ENCODE results near the gene NTNG1.
"Not testable (repeated sequence)": the region's sequence is repeated elsewhere in the genome, so short reads cannot be mapped to it uniquely, and the experiment has no call there.

The NTNG1 gene

DNA sequence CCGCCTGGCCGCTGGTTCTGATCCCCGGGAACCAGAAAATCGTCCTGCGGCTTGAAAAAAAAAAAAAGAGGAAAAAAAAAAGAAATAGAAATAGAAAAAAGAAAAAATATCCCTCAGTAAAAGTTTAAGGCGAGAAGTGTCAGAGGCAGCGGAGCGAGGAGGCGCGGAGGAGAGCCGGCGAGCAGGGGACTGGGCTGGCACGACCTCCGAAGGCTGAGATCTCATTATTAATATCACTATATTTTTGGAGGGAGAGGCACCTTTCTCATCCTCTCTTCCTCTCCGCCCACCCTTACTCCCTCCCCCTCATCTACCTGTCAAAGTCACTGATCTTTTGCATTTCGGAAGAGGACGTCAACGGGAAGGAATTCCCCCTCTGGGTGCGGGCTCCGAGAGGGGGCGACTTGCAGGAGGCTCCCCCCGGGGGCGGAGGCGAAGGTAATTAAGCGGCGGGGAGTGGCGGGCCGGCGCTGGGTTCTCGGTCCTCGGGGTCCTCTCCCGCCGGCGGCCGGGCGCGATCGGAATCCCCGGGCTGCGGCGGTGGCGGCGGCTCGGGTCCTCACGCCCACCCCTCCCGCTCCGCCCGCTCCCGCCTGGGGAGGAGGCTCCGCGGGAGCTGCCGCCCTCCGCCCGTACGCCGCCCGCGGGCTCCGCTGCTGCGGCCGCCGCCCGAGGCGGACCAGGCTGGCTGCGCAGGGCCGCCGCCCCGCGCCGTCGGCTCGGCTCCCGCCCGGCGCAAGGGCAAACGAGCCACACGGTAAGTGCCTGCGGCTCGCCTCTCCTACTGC is at the start of gene NTNG1:
TSS of gene NTNG1 (plus strand) at position 337 of the 788 bp plus-strand sequence.
- DNase-seq (ENCODE audit: low spot score) = peak; percentile 71

DNA sequence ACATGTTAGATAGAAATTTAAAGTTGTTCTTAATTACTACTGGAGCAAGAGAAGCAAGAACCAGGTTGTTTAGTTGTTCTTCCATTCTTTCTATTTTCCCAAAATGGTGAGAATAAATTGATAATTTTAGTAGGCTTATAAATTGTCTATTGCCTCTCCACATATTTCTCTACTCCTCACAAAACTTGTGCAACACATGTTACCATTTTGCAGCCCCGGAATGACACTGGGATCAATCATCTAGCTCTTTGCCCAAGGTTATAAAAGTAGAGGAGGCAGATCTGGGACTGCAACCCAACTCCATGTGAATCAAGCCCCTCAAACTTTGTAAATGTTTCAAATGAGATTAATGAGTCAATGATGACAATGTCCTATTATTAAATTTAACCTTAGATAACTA is 49.4 kb upstream of the NTNG1 start:
- DNase-seq (ENCODE audit: low spot score) = no peak

DNA sequence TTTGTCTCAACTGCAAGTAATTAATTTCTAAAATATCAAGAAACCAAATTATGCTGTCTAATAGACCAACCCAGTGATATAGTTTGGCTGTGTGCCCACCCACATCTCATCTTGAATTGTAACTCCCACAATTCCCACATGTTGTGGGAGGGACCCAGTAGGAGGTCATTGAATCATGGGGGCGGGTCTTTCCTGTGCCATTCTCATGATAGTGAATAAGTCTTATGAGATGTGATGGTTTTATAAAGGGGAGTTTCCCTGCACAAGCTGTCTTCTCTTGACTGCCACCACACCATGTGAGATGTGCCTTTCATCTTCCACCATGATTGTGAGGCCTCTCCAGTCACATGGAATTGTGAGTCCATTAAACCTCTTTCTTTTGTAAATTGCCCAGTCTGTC is 47.4 kb upstream of the NTNG1 start:
- DNase-seq (ENCODE audit: low spot score) = not testable (repeated sequence)

DNA sequence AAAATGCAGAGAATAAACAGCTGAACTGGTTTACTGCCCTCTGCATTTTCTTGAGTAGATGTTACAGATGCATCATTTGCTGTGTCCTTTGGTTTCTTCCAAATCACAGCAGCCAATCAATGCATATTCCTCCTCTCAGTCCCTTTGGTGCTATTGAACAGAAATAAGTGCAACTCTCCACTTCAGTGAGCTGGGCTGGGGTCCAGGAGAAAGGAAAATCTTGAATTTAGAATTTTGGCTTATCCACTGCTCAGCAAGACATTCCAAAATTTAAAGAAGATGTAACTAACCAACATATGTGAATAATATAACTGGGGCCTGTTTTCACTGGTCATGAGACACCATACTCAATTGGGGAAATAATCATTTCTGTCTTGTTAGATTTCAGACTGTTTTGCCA is 45.2 kb upstream of the NTNG1 start:
- no peak for DNase-seq (ENCODE audit: low spot score)

DNA sequence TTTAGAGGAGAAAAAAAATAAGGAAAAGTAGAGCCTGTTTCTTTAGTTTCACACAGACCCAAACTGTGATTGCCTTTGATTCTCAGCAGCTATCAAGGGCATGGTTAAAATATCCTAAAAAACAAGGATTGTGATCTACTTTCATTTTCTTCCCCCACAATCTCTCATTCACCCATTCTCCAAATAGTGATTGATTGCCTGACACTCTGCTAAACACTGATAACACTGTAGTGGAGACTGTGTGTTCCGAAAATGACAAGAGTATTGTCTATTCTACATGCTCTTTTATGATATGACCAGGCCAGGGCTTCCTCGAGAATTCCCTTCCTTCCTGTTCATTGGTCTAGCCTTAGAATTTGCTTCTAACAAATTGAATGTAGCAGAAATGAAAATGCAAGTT is 44.1 kb upstream of the NTNG1 start:
- no peak for DNase-seq (ENCODE audit: low spot score)

DNA sequence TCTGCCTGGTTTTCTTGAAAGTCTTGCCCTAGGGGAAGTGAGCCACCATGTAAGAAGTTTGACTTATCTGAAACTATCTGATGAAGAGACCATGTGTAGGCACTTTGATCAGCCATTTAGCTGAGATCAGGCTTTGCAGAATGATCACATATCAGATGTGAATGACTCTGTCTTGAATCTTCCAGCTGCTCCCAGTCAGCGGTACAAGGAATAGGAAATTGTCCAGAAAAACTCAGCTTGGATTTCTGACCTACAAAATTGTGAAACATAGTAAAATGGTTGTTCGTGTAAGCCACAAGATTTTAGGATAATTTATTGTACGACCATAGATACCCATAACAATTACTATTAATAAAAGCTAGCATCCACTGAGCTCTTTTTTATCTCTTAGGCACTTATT is 41.9 kb upstream of the NTNG1 start:
- DNase-seq (ENCODE audit: low spot score) = no peak

DNA sequence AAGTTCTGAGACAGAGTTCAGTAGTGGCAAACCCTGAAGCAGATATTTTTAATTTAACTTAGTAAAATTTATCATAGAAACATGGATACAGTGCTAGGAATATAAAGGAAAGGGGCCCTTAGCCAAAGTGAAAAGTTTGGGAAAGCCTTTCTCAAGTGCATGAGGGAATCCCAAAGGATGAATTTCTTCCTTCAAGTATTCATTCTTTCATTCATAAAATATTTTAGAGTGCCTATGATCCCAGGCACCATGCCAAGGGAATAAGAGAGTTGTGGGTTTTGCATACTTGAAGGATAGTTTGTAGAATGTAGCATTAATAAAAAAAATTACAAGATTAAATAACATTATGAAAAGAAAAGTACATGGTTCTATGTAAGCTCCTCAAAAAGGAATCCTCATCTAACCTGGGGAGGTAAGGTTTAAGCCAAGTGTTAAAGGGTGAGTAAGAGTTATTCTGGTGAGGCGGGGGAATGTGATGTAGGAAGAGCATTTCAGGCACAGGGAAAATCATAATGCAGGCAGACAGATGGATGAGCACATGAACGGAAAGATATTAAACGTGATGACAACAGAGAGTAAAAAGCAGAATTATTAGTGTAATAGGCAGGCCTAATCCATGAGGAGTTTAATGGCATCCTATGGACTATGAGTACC is 40.4 kb upstream of the NTNG1 start:
- DNase-seq (ENCODE audit: low spot score) = no peak

DNA sequence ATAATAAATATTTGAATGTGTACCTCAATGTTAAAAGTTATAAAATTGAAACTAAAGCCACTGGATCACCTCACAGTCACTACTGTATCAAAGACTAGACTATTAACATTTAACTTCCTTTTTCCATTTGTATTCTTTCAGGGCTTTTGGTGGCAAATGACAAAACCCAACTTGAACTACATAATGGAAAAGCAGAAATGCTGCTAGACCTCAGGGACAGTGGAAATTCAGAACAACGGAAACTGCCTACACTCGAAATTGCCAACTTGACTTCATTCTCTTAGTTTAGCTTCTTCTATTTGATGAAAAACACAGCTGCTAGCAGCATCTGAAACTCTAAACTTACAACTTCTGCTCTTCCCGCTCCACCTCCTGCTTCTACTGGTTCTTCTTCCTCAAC is 34.9 kb upstream of the NTNG1 start:
- DNase-seq (ENCODE audit: low spot score) = no peak

DNA sequence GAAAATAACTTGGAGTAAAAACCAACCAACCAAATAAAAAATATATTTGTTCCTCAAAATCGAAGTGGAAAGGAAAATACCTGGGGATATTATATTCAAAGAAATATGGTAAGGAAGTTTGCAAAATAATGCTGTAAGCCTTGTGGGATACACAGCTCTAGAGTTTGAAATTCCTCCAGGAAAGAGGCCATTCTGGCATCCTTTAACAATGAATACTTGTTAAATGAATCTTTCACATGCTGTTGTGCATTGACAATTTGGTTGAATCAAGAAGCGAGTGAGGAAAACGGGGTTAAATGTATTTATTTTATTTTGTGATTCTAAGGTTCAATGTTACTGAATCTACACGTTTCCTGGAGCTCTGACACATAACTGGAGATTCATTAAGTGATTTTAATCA is 30.5 kb upstream of the NTNG1 start:
- DNase-seq (ENCODE audit: low spot score) = no peak

DNA sequence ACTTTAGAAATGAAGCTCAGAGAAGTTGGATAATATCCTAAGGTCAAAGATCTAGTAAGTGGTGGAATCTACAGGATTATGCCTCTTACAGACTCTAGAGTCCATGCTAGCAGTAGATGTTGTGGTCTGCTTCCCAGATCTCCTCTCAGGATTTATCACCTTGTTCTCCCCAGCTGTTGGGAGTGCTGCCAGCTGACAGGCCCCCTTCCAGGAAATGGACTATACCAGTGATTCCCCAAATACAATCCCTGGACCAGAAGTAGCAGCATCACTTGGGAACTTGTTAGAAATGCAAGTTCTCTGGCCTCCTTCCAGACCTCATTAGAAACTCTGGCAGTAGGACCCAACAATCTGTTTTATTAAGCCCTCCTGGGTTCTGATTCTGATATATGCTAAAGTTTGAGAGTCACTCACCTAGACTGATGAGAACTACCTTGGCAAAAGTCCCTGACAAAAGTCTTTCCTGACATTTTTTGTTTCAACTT is 24.5 kb upstream of the NTNG1 start:
- DNase-seq (ENCODE audit: low spot score) = no peak

DNA sequence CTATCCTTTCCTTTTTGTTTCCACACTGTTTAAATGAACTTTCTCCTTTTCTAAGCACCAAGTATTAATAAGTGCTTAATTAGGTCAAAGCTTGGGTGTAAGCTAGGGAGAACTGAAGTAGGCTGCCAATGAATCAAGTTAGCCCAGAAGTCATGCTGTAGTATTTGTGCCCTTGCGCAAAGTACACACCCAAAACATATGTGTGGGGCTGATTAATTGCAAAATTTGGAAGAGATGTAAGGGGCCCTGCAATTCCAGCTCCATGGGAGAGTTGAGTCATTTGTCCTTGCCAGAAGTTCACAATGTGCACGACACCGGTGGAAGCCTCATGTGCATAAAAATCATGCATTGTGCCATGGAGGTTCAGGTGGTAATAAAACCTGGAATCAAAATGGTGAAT is 18.6 kb upstream of the NTNG1 start:
- DNase-seq (ENCODE audit: low spot score) = no peak

DNA sequence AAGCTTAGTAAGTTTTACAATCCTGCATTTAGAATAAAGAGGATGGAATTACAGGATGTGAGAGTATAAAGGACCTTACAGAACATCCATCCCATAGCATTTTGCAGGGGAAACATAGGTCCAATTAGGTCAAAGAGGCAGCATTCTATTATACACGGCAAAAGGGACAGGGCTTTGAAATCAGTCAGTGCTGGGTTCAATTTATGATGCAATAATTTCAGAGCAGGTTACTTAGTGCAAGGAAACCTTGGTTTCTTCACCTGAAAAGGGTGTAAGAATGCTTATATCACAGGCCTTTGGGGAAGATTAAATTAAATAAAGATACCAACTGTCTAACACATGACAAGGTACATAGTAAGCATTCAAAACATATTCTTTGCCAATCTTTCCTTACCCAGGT is 17.1 kb upstream of the NTNG1 start:
- DNase-seq (ENCODE audit: low spot score) = no peak

DNA sequence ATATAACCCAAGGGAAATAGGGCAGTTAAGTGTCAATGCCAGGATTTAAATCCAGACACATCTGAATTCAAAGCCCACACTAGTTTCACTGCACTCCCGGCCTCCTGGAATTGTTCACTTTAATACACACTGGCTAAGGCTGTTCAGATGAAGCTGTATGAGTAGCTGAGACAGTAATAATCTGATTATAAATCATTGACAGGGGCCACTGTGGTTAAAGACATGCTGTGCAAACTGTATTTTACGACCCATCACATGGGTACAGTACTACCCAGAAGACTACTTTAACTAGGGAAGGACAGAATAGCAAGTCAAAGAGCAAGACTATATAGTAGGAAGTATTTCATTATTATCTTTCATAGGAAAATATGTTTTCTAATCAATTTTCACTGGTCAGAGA is 16.1 kb upstream of the NTNG1 start:
- no peak for DNase-seq (ENCODE audit: low spot score)

DNA sequence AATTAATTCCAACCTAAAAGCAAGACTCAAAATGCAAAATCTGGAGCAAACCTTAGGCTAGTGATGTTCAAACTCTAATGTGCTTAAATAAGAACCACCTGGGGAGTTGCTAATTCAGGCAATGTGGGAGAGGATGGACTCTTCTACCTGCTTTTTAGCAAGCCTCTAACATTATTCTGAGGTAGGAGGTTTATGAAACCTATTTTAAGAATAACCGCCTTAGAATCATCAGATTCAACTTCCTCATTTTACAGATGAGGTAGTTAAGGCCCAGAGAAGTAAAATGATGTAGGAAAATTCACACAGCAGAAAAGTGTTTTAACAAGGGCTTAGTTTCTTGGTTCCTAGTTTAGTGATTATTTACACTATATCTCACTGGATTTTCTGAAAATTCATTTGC is 8.6 kb upstream of the NTNG1 start:
- no peak for DNase-seq (ENCODE audit: low spot score)

DNA sequence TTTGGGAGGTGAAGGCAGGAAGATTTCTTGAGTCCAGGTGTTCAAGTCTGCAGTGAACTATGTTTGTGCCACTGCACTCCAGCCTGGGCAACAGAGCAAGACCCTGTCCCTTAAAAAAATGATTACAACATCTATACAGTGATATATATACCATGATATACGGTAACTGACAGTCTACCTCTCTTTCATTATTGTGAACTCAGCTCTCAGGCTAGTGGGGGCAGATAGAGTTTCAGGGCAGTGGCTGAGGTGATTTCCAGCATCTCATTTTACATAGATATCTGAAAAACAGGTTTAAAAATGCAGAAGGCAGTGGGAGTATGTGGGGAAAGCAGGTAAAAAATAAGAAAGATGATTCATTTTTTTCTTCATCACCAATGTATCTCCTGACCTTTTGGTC is 8.1 kb upstream of the NTNG1 start:
- no peak for DNase-seq (ENCODE audit: low spot score)

DNA sequence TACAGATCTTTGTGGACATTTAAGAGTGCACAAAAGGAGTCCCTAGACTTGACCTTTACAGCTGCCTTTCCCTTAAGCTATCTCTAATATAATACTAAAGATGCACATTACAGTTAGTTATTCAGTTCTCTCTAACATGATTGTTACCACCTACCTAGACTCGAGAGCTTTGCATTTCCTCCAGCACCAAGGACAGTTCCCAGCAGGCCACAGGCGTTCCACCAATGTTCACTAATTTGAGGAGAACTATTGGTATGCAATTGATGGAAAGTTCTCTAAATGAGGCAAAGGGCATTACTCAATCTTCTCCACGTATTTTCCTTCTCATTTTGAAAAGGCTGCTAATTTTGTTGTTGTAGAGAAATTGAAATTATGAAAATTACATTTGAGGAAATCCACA is 5.4 kb upstream of the NTNG1 start:
- DNase-seq (ENCODE audit: low spot score) = no peak

DNA sequence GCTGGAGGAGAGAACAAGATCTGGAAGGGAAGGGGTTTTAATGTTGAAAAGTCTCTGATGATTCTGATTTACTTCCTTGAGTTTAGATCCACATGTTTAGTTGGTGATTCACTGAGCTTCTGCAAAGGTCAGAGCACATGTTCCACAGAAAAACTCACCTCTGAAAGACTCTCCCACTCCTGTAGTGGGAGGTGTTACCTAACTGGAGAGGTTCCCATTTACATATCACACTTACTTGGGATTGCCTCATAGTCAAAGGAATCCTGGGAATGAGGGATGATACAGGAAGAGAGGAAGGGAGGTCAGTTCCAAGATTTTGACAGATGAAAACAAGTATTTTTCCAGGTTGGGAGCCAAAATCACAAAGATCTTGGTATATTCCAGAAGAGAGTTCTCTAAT is 2.7 kb upstream of the NTNG1 start:
- no peak for DNase-seq (ENCODE audit: low spot score)

DNA sequence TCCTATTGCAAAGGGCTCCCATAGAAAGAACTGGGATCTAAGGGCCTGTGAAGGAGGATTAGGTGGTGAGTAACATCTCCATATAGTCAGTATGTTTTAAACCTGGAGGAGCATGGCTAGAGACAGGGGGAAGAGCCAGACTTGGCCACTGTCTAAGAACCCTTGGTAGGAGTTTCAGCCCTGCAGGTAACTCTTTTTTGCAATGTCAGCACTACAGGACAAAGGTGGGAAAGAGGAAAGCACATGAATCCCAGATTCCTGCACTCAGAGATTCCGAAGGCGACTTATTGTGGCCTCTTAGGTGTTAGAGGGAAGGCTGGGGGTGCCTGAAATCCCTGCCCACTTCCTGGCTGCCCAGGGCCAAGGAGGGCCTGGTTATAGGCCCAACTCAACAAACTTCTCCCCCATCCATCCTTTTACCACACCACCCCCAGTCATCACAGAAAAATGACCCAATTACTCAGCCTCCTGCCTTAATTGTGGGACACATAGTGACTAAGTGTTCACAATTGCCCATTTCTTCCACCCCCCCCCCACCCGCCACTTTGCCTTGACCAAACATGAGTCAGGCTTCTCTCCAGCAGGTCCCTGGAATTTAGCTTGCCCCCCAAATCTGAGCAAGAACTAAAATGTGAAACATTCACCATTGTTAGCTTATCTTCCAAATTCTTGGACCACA is 1.9 kb upstream of the NTNG1 start:
- DNase-seq (ENCODE audit: low spot score) = no peak

DNA sequence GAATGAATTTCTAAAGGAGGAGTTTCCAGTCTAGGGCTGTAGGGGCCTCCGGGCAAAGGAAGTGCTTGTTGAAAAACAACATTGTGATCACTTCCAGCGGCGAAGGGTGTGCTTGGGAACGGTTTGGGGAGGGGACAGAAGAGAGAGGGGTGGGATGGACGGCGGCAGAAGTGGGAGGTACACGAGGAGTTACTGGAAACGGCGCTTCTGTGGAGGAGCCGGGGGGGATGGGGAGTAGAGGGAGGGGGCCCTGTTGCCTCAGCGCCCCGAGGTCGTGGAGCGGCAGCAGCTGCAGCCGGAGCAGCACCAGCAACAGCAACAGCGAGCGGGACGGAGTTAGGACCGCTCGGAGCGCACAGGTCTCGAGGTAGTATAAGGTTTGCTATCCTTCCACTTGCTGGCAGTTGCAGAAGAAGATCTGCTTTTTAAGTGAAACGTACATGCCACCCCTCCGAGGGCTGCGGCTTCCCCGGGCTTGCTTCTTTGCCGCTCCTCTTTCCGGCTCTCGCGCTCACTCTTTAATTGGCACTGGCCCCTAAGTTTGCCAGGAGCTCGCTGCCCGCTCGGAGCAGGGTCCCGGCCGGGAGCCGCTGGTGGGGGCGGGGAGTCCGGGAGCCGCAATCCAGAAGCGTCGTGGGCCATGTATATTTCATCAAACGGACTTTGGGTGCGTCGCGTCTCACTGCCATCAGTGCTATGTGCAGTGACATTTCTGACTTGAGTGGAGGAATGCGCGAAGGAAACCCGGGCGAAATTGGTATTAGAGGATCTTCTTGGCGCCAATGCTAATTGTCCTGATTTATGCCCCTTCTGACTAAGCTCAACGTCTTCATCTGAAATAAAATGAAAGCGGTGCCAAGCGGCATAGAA is 771 bp upstream of the NTNG1 start:
- DNase-seq (ENCODE audit: low spot score) = peak; percentile 33

DNA sequence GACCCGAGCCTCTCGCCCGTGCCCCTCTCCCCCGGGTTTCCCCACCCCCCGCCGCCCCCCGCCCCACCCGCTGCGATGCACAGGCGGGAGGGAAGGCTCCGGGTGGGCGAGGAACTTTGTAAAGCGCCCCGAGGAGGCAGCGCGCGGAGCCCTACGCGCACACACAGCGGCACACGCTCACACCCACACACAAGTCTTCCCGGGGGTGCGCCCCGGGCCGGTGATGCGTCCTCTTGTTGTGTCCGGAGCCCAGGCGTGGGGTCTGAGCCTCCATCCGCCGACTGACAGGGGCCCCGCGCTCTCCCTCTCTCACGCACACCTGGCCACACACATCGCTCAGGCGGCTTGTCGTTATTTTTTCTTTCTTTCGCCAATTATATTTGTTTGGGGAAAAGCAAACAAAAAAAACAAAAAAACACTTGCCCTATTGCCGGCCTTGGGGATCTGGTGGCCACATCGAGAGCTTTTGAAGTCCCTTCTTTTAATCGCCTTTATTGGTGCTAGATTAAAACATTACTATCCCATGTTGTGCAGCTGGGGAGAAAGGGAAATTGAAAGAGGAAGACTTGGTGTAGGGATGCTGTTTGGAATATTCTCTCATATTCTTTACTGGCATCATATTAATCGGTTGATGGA is 770 bp downstream of the NTNG1 start:
- peak; percentile 48 for DNase-seq (ENCODE audit: low spot score)

DNA sequence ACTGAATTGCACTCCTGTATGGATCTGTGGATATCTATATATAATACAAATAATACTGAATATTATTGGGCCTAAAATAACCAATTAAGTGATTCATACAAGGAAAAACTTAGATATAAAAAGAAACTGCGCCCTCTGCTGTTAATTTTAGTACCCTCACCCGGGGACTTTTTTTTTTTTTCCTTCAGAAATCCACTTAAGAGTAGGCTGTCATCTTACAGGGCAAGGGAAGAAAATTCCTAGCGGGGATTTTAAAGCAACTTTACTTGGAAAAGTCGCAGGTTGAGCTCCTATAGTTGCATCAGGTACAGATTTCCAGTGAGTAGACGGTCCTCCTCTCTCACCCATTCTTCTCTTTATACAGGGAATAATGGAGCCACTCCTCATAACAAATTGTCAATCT is 1.3 kb downstream of the NTNG1 start:
- DNase-seq (ENCODE audit: low spot score) = peak; percentile 36

DNA sequence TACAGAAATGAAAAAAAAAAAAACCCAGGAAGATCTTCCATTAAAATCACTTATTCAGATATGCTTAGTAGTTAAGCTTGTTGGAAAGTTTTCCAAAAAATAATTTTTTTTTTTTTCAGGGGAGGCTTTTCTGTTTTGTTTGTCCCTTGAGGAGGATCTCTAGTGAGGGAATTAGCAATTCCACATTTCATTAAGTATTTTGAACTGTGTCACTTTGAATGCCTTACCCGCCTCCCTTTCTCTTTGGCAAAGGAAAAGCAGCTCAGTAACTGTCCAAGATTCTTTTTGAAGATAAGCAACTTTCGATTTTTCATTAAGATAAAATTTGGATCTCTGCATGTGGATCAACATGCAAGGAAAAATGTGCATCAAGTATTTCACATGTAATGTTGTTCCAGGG is 1.8 kb downstream of the NTNG1 start:
- DNase-seq (ENCODE audit: low spot score) = no peak

Data from D341Med (cell line).